HEK293 (cell line): ENCODE measurements around the gene TRIM61.

Source experiments
- BCL11A ChIP-seq: fragments of 450-650 bp; formaldehyde crosslinking; IDR thresholded peaks from 2 replicates; pipeline ENCODE4 v1.5.1; 2016; ENCODE audit warnings: low read depth, missing biosample characterization, missing genetic modification characterization
- BCL6B ChIP-seq: fragments of 450-650 bp; formaldehyde crosslinking; IDR thresholded peaks from 2 replicates; pipeline ENCODE4 v1.5.1; 2017; ENCODE audit warnings: missing biosample characterization, missing genetic modification characterization
- FEZF1 ChIP-seq: fragments of 450-650 bp; formaldehyde crosslinking; IDR thresholded peaks from 2 replicates; pipeline ENCODE4 v1.5.1; 2016; ENCODE audit warnings: missing biosample characterization, missing genetic modification characterization
- KLF16 ChIP-seq: fragments of 450-650 bp; formaldehyde crosslinking; IDR thresholded peaks from 2 replicates; pipeline ENCODE4 v1.5.1; 2017; ENCODE audit warnings: missing biosample characterization, missing genetic modification characterization
- KLF17 ChIP-seq: fragments of 450-650 bp; formaldehyde crosslinking; IDR thresholded peaks from 2 replicates; pipeline ENCODE4 v1.5.1; 2016; ENCODE audit warnings: missing biosample characterization, missing genetic modification characterization
- SETDB1 ChIP-seq: IDR thresholded peaks from one replicate; pipeline ENCODE4 v1.6.1; 2017; ENCODE audit warnings: mild to moderate bottlenecking, low read length, moderate library complexity, mixed read lengths; ENCODE audit not compliant: insufficient read length
- ZBTB10 ChIP-seq: fragments of 450-650 bp; formaldehyde crosslinking; IDR thresholded peaks from 2 replicates; pipeline ENCODE4 v1.5.1; 2016; ENCODE audit warnings: missing biosample characterization, missing genetic modification characterization
- ZBTB20 ChIP-seq: fragments of 450-650 bp; formaldehyde crosslinking; IDR thresholded peaks from 2 replicates; pipeline ENCODE4 v1.5.1; 2016; ENCODE audit warnings: missing biosample characterization, missing genetic modification characterization
- ZBTB7A ChIP-seq: fragments of 450-650 bp; formaldehyde crosslinking; IDR thresholded peaks from 2 replicates; pipeline ENCODE4 v1.5.1; 2016; ENCODE audit warnings: low read depth, missing biosample characterization, missing genetic modification characterization
- ZBTB8A ChIP-seq: fragments of 450-650 bp; formaldehyde crosslinking; IDR thresholded peaks from 2 replicates; pipeline ENCODE4 v1.5.1; 2016; ENCODE audit warnings: missing biosample characterization, missing genetic modification characterization
- ZNF133 ChIP-seq: fragments of 450-650 bp; formaldehyde crosslinking; IDR thresholded peaks from 2 replicates; pipeline ENCODE4 v1.5.1; 2016; ENCODE audit warnings: missing biosample characterization, missing genetic modification characterization
- ZNF274 ChIP-seq, 2 experiments: fragments of 200-500 bp in 1 of 2; fragments of 450-650 bp in 1 of 2; sonication (Bioruptor generic) in 1 of 2; formaldehyde crosslinking in 1 of 2; IDR thresholded peaks; 2 replicates each; pipeline versions ENCODE4 v1.5.1 to v1.6.1; 2014 to 2016; ENCODE audit warnings: borderline replicate concordance in 1 of 2, inconsistent platforms in 1 of 2, low read length in 1 of 2, missing biosample characterization in 1 of 2, missing genetic modification characterization in 1 of 2
- ZNF366 ChIP-seq: fragments of 450-650 bp; formaldehyde crosslinking; conservative IDR thresholded peaks from 2 replicates; pipeline ENCODE4 v1.5.1; 2016; ENCODE audit warnings: missing biosample characterization, missing genetic modification characterization
- ZNF37A ChIP-seq: fragments of 450-650 bp; IDR thresholded peaks from 2 replicates; pipeline ENCODE4 v1.5.1; 2018; ENCODE audit warnings: missing biosample characterization, missing genetic modification characterization
- ZNF449 ChIP-seq: fragments of 450-650 bp; formaldehyde crosslinking; IDR thresholded peaks from 2 replicates; pipeline ENCODE4 v1.5.1; 2017; ENCODE audit warnings: missing biosample characterization, mild to moderate bottlenecking, missing genetic modification characterization, moderate library complexity
- ZNF473 ChIP-seq: fragments of 450-650 bp; formaldehyde crosslinking; IDR thresholded peaks from 2 replicates; pipeline ENCODE4 v1.5.1; 2017; ENCODE audit warnings: missing biosample characterization, missing genetic modification characterization
- ZNF549 ChIP-seq: fragments of 450-650 bp; IDR thresholded peaks from 2 replicates; pipeline ENCODE4 v1.5.1; 2018; ENCODE audit warnings: missing biosample characterization, missing genetic modification characterization, mild to moderate bottlenecking, inconsistent platforms, moderate library complexity
- ZNF560 ChIP-seq: fragments of 450-650 bp; formaldehyde crosslinking; IDR thresholded peaks from 2 replicates; pipeline ENCODE4 v1.5.1; 2017; ENCODE audit warnings: missing biosample characterization, missing genetic modification characterization, borderline replicate concordance
- ZNF624 ChIP-seq: fragments of 450-650 bp; formaldehyde crosslinking; IDR thresholded peaks from 2 replicates; pipeline ENCODE4 v1.5.1; 2017; ENCODE audit warnings: missing biosample characterization, missing genetic modification characterization
- ZNF626 ChIP-seq: fragments of 450-650 bp; sonication (Bioruptor Pico); formaldehyde crosslinking; IDR thresholded peaks from 2 replicates; pipeline ENCODE4 v1.5.1; 2018; ENCODE audit warnings: missing biosample characterization, missing genetic modification characterization, inconsistent platforms
- ZNF629 ChIP-seq: fragments of 450-650 bp; formaldehyde crosslinking; IDR thresholded peaks from 2 replicates; pipeline ENCODE4 v1.5.1; 2017; ENCODE audit warnings: missing biosample characterization, missing genetic modification characterization
- ZNF776 ChIP-seq: fragments of 450-650 bp; formaldehyde crosslinking; IDR thresholded peaks from 2 replicates; pipeline ENCODE4 v1.5.0; 2017; ENCODE audit warnings: missing biosample characterization, missing genetic modification characterization, borderline replicate concordance
- ZXDB ChIP-seq: fragments of 450-650 bp; formaldehyde crosslinking; IDR thresholded peaks from 2 replicates; pipeline ENCODE4 v1.5.1; 2016; ENCODE audit warnings: missing biosample characterization, missing genetic modification characterization
- TF ChIP-seq, protein P1 (sequence below): fragments of 450-650 bp; formaldehyde crosslinking; IDR thresholded peaks from 2 replicates; pipeline ENCODE4 v1.5.1; 2016; ENCODE audit warnings: missing biosample characterization, missing genetic modification characterization
- TF ChIP-seq, protein P2 (sequence below): fragments of 450-650 bp; formaldehyde crosslinking; IDR thresholded peaks from 2 replicates; pipeline ENCODE4 v1.5.1; 2016; ENCODE audit warnings: missing biosample characterization, missing genetic modification characterization
- TF ChIP-seq, protein P3 (sequence below): fragments of 450-650 bp; formaldehyde crosslinking; IDR thresholded peaks from 2 replicates; pipeline ENCODE4 v1.5.1; 2017; ENCODE audit warnings: missing biosample characterization, missing genetic modification characterization

The TRIM61 gene

GRCh38 chr4:164956766-164957643 lies 20.5 kb downstream of the TRIM61 start (continued):
- TF ChIP-seq ZNF549, result no peak
- TF ChIP-seq ZBTB8A (tag by site-specific recombination), result no peak
- TF ChIP-seq KLF17 (tag by site-specific recombination), result no peak
- TF ChIP-seq ZNF274 (IDR thresholded peaks at IDR 0.05; ENCODE audit: low read length), result no peak
- no peak for TF ChIP-seq ZNF274 (tag by site-specific recombination; IDR thresholded peaks at IDR 0.05; ENCODE audit: borderline replicate concordance)
- TF ChIP-seq ZNF473 (tag by site-specific recombination), result no peak
- TF ChIP-seq, protein P1, sequence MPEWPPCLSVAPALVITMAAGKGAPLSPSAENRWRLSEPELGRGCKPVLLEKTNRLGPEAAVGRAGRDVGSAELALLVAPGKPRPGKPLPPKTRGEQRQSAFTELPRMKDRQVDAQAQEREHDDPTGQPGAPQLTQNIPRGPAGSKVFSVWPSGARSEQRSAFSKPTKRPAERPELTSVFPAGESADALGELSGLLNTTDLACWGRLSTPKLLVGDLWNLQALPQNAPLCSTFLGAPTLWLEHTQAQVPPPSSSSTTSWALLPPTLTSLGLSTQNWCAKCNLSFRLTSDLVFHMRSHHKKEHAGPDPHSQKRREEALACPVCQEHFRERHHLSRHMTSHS (tag by site-specific recombination), result no peak
- no peak for TF ChIP-seq BCL6B (tag by site-specific recombination)
- no peak for TF ChIP-seq ZNF133 (tag by site-specific recombination)
- no peak; the same call in 1 of the 2 replicates for TF ChIP-seq ZNF449
- peak; percentile 31; the same call in 1 of the 2 replicates for TF ChIP-seq ZNF629 (tag by site-specific recombination)
- TF ChIP-seq, protein P2, sequence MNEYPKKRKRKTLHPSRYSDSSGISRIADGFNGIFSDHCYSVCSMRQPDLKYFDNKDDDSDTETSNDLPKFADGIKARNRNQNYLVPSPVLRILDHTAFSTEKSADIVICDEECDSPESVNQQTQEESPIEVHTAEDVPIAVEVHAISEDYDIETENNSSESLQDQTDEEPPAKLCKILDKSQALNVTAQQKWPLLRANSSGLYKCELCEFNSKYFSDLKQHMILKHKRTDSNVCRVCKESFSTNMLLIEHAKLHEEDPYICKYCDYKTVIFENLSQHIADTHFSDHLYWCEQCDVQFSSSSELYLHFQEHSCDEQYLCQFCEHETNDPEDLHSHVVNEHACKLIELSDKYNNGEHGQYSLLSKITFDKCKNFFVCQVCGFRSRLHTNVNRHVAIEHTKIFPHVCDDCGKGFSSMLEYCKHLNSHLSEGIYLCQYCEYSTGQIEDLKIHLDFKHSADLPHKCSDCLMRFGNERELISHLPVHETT (tag by site-specific recombination), result no peak
- no peak for TF ChIP-seq SETDB1
- TF ChIP-seq FEZF1 (tag by site-specific recombination), result no peak
- no peak for TF ChIP-seq ZNF776 (tag by site-specific recombination)
- peak; percentile 31; the same call in 1 of the 2 replicates for TF ChIP-seq ZXDB (tag by site-specific recombination)
- TF ChIP-seq ZBTB10, result no peak
- TF ChIP-seq BCL11A (tag by site-specific recombination), result no peak
- TF ChIP-seq ZNF37A (tag by site-specific recombination), result no peak
- TF ChIP-seq ZBTB7A (tag by site-specific recombination), result no peak
- peak; percentile 47; the same call in 1 of the 2 replicates for TF ChIP-seq ZBTB20 (tag by site-specific recombination)
- TF ChIP-seq ZNF624 (tag by site-specific recombination), result no peak
- no peak for TF ChIP-seq ZNF560 (tag by site-specific recombination)
- no peak for TF ChIP-seq ZNF626 (tag by site-specific recombination)
- peak; percentile 89 for TF ChIP-seq ZNF366 (tag by site-specific recombination)
- TF ChIP-seq KLF16 (tag by site-specific recombination), result no peak; the same call in 1 of the 2 replicates
- TF ChIP-seq, protein P3, sequence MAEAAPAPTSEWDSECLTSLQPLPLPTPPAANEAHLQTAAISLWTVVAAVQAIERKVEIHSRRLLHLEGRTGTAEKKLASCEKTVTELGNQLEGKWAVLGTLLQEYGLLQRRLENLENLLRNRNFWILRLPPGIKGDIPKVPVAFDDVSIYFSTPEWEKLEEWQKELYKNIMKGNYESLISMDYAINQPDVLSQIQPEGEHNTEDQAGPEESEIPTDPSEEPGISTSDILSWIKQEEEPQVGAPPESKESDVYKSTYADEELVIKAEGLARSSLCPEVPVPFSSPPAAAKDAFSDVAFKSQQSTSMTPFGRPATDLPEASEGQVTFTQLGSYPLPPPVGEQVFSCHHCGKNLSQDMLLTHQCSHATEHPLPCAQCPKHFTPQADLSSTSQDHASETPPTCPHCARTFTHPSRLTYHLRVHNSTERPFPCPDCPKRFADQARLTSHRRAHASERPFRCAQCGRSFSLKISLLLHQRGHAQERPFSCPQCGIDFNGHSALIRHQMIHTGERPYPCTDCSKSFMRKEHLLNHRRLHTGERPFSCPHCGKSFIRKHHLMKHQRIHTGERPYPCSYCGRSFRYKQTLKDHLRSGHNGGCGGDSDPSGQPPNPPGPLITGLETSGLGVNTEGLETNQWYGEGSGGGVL (tag by site-specific recombination), result no peak
